HG03097 (cell line): ENCODE data around the gene TMEM219.

ENCODE experiments used
- ATAC-seq: cut with Tn5 transposase; IDR thresholded peaks from one replicate; pipeline ENCODE4 v1.9.1; 2021; ENCODE audit not compliant: unreplicated experiment, low FRiP score

TMEM219 gene

DNA sequence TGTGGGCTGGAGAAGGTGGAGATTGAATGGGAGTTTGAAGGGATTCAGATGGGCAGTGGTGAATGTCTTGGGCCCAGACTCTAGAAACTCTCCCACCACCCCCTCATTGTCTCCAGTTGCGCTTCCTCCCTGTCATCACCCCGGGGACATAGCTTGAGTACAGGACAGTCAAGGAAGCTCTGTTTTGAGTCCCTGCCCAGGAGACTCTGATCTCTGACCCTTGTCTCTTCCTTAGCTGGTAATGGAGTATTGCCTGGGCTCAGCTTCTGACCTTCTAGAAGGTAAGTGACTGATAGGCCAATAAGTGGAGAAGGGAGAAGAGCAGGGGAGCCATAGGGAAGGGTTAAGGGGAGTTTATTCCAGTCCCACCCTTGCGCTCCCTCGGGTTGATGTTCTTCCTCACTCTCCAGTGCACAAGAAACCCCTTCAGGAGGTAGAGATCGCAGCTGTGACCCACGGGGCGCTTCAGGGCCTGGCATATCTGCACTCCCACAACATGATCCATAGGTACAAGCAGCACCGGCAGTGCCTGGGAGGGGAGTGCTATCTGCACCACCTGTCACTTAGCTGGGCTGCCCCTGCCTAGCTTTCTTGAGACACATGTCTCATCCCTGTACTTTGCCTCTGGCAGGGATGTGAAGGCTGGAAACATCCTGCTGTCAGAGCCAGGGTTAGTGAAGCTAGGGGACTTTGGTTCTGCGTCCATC lies 16.8 kb downstream of the TMEM219 start:
- no peak for ATAC-seq

DNA sequence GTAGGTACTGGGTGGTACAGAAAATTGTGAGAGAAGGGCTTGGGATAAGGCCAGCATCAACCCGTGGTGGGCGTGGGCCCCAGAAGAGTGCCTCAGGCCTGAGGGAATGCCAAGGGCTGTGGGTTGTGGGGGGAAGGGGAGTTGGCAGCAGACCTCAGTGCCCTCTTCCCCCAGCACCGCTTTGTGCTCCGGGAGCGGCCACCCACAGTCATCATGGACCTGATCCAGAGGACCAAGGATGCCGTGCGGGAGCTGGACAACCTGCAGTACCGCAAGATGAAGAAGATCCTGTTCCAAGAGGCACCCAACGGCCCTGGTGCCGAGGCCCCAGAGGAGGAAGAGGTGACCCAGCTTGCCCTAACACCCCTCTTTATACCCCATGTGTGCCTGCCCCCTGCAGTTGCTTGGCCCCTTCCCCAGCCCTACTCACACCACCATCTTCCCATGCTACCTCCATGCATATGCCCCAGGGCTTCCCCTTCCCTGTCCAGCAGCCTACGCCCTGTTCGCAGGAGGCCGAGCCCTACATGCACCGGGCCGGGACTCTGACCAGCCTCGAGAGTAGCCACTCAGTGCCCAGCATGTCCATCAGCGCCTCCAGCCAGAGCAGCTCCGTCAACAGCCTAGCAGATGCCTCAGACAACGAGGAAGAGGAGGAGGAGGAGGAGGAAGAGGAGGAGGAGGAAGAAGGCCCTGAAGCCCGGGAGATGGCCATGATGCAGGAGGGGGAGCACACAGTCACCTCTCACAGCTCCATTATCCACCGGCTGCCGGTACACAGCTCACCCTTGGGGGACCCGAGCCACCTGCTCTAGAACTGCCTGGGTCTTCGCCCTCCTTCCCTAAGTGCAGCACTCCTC lies 20.9 kb downstream of the TMEM219 start:
- no peak for ATAC-seq

DNA sequence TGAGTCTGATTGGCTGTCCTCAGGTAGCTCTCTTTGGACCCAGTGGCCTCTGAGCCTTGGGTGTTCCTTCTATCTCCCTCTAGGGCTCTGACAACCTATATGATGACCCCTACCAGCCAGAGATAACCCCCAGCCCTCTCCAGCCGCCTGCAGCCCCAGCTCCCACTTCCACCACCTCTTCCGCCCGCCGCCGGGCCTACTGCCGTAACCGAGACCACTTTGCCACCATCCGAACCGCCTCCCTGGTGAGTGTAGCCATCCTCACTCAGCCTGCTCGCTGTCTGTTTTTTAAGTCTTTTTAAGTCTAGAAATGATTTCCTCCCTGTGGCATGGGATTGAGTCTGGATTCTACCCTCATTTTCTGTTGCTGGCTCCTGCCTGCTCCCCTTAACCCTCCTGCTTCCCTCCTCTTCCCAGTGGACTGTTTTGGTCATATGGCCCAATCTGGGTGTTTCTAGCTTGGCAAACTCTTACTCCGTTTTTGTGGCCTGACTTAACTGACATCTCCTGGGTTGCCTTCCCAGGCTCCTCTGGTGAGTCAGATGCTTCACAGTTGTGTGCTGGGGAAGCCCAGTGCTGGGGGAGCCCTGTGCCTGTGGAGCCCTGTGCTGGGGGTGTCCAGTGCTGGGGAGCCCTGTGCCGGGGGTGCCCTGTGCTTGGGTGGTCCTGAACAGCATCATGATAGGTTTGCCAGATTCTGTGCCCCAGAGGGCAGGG lies 21.7 kb downstream of the TMEM219 start:
- no peak for ATAC-seq

DNA sequence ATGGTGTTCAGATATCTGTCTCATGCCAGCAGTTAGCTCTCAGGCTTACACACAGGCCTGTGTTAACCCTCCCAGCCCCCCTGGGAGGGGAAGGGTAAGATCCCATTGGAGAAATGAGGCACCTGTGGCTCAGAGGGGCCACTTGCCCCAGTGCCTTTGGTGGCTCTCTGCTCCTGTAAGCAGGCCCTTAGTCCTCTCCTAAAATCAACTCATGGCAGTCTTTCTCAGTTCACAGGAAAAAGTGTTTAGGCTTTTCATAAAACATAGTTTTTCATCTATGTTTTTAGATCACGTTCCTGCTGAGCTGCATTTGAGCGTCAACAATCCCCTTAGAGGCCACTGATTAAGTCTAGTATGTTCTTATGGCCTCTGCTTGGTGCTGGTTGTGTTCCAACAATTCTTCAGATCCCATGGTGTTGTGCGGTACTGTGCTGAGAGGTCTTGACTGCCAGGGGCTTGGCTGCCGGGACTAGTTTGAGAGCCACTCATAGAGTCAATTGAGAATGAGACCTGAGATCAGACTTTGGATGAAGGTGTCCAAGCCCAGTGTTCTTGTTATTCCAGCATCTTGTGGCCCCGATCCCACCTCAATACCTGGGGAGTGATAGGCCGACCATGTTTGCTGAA lies 22.4 kb downstream of the TMEM219 start:
- ATAC-seq = no peak

DNA sequence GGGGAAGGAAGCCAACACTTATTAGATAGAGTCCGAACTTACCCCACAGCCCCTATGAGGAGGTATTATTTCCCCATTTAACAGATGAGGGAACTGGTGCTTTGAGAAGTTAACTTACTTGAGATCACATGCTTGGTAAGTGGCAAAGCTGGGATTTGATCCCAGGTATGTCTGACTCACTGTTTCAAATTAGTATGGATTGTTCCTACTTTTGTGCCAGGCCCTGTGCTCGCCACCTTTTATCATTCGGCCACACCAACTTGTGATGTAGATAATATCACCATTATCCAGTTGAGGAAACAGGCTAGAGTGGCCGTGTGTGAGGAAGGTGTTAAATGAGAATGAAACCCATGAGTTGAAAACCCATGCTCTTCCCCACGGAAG lies 22.9 kb downstream of the TMEM219 start:
- ATAC-seq = no peak

DNA sequence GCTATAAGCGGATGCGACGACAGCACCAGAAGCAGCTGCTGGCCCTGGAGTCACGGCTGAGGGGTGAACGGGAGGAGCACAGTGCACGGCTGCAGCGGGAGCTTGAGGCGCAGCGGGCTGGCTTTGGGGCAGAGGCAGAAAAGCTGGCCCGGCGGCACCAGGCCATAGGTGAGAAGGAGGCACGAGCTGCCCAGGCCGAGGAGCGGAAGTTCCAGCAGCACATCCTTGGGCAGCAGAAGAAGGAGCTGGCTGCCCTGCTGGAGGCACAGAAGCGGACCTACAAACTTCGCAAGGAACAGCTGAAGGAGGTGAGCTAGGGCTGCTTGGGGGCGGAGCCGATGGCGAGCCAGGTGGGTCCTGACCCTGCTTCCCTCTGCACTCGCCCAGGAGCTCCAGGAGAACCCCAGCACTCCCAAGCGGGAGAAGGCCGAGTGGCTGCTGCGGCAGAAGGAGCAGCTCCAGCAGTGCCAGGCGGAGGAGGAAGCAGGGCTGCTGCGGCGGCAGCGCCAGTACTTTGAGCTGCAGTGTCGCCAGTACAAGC lies 23.5 kb downstream of the TMEM219 start:
- no peak for ATAC-seq

DNA sequence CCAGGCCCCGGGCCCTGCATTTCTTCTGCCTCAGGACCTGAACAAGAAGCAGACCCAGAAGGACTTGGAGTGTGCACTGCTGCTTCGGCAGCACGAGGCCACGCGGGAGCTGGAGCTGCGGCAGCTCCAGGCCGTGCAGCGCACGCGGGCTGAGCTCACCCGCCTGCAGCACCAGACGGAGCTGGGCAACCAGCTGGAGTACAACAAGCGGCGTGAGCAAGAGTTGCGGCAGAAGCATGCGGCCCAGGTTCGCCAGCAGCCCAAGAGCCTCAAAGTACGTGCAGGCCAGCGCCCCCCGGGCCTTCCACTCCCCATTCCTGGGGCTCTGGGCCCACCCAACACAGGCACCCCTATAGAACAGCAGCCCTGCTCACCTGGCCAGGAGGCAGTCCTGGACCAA lies 24.4 kb downstream of the TMEM219 start:
- no peak for ATAC-seq

DNA sequence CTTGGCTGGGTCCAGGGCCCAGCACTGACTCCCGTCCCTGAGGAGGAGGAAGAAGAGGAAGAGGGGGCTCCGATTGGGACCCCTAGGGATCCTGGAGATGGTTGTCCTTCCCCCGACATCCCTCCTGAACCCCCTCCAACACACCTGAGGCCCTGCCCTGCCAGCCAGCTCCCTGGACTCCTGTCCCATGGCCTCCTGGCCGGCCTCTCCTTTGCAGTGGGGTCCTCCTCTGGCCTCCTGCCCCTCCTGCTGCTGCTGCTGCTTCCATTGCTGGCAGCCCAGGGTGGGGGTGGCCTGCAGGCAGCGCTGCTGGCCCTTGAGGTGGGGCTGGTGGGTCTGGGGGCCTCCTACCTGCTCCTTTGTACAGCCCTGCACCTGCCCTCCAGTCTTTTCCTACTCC lies 25.1 kb downstream of the TMEM219 start:
- ATAC-seq = no peak

DNA sequence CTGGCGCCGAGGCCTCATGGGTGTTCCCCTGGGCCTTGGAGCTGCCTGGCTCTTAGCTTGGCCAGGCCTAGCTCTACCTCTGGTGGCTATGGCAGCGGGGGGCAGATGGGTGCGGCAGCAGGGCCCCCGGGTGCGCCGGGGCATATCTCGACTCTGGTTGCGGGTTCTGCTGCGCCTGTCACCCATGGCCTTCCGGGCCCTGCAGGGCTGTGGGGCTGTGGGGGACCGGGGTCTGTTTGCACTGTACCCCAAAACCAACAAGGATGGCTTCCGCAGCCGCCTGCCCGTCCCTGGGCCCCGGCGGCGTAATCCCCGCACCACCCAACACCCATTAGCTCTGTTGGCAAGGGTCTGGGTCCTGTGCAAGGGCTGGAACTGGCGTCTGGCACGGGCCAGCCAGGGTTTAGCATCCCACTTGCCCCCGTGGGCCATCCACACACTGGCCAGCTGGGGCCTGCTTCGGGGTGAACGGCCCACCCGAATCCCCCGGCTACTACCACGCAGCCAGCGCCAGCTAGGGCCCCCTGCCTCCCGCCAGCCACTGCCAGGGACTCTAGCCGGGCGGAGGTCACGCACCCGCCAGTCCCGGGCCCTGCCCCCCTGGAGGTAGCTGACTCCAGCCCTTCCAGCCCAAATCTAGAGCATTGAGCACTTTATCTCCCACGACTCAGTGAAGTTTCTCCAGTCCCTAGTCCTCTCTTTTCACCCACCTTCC lies 25.6 kb downstream of the TMEM219 start:
- no peak for ATAC-seq

DNA sequence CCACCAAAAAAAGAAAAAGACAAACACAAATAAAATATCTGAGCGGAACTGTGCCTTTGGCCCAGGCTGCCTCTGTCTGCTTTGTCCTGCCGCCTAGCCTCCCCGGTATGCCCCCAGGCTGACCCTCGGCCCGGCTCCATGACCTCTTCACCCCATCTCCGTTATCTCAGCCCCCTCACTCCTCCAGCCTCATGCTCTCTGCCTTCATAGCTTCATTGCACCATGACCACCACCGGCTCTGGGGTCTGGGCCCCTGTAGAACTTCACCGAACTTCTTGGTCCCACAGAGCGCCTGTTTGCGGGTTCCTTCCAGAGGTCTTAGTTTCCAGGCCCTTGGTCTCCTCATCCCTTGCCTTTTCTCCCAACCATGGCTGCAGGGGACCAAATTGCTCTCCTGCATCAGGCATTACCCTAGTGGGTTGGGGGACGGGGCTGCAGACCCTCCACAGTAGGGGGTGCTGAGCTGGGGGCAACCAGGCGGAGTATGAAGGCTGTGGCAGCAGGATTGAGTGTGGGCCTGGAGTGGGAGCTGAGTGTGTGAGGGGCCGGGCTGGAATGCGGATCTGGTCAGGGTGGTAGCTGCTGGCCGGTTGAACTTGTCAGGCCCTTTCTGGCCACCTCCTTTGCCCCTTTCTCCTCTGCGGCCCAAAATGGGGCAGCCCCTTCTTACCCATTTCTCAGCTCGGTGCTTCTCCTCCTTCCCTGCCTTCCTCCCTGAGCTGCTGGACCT lies 26.6 kb downstream of the TMEM219 start:
- ATAC-seq = no peak

DNA sequence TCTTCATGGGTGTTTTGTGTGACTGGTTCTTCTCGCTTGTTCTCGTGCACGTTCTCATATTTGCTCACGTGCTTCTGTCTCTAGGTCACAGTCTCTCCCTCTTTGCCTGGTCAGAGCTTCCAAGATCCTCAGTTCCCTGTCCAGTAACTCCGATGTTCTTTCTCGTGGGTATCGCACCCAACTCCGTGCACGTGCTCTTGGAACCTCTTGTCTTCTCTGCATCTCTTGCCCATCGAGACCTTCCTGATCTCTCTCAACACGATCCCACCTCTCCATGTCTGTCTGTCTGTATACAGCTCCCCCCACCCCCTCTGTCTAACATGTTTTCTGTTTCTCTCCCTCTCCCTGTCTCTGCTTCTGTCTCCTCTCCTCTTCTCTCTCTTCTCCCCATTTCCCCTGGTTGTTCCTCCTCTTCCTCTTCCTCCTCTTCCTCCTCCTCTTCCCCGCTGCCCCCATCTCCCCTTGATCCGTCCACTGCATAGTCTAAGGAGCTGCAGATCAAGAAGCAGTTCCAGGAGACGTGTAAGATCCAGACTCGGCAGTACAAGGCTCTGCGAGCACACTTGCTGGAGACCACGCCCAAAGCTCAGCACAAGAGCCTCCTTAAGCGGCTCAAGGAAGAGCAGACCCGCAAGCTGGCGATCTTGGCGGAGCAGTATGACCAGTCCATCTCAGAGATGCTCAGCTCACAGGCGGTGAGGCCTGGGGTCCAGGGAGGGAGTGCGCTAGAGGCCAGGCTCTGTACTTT lies 27.4 kb downstream of the TMEM219 start:
- ATAC-seq = no peak

DNA sequence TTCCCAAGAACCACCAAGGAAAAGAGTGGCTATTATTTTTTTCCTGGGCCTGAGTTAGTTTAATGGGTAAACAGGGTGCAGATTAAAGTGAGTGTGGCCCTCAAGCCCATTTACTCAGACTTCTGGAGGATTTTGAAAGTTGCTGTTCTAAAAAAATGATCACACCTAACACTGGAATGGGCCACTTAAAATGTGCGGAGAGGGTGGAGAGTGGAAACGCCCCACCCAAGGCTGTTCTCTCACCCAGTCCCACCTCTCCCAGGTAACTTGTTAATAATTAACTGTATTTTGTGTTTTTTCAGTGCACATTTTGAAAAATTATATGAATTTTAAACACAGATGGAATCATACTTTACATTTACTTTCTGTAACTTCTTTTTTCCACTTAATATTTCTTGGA lies 28.2 kb downstream of the TMEM219 start:
- ATAC-seq = no peak

DNA sequence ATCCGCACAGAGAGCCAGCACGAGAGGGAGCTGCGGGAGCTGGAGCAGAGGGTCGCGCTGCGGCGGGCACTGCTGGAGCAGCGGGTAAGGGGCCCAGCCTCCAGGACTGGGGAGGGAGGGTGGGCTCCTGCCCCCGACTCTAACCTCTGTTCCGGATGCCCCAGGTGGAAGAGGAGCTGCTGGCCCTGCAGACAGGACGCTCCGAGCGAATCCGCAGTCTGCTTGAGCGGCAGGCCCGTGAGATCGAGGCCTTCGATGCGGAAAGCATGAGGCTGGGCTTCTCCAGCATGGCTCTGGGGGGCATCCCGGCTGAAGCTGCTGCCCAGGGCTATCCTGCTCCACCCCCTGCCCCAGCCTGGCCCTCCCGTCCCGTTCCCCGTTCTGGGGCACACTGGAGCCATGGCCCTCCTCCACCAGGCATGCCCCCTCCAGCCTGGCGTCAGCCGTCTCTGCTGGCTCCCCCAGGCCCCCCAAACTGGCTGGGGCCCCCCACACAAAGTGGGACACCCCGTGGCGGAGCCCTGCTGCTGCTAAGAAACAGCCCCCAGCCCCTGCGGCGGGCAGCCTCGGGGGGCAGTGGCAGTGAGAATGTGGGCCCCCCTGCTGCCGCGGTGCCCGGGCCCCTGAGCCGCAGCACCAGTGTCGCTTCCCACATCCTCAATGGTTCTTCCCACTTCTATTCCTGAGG lies 29.1 kb downstream of the TMEM219 start:
- no peak for ATAC-seq

DNA sequence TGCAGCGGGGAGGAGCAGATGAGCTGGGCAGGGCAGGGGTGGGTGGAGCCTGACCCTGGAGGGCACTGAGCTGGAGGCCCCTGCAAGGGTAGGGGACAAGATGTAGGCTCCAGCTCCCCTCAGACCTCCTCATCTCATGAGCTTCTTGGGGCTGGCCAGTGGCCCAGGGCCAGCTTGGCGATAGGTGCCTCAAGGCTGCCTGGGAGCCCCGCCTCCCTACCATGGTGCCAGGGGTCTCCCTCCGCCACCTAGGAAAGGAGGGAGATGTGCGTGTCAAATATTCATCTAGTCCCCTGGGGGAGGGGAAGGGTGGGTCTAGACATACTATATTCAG lies 29.7 kb downstream of the TMEM219 start:
- ATAC-seq = no peak

DNA sequence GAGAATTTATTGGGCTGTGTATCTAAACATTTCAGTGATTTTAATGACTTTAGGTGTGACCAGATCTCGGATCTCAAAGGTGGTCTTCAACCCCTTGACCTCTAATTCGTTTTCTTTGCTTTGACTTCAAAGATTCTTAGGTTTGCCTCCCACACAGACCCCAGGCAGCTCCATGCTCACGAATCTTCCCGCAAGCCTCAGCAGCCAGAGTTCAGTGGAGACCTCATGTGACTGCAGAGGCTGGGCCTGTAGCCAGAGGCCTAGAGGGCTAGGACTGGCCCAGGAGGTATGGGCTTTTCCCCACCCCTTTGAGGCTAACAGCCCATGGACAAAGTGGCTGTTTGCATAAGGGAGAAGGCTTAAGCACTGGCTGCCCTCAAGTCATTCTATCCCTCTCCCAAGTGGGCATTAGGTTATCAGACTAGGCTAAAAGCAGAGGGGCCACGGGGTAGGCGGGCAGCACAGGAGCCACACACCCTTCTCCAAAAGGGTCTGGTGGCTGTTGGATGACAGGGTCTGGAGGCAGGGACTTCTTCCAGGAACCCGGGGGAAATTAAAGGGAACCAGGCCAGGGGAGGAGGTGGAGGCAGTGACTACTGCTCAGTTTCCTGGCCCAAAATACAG lies 30.6 kb downstream of the TMEM219 start:
- ATAC-seq = no peak

DNA sequence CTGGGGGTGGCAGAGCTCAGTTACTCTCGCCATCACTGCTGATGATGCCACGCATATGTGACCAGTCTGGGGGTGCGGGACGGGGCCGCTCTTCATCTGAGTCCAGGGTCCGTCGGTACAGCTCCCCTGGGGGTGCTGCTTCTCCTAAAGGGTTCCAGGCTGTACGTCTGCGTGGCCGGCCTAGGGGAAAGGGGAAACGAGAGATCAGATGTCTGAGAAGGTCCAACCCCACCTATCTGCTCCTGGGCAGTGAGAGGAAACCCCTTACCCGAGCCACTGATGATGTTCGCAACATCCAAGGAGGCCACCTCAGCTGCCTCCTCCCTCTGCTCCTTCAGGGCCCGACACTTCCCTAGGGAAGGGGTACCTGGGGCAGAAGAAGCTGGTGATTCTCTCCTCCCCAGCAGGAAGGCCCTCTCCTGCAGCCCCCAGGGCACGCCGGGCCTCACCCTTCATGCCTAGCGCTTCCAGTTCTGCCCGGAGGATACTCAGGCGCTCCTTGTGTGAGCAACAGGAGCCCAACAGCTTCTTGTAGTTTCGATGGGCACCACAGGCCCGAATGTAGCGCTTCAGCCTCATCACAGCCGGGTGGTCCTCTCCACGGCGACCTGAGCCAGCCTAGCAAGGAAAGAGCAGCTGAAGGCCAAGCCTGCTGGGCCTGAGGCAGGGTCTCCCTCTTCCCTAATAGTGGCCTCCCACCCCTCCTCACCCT lies 31.5 kb downstream of the TMEM219 start:
- ATAC-seq = no peak

DNA sequence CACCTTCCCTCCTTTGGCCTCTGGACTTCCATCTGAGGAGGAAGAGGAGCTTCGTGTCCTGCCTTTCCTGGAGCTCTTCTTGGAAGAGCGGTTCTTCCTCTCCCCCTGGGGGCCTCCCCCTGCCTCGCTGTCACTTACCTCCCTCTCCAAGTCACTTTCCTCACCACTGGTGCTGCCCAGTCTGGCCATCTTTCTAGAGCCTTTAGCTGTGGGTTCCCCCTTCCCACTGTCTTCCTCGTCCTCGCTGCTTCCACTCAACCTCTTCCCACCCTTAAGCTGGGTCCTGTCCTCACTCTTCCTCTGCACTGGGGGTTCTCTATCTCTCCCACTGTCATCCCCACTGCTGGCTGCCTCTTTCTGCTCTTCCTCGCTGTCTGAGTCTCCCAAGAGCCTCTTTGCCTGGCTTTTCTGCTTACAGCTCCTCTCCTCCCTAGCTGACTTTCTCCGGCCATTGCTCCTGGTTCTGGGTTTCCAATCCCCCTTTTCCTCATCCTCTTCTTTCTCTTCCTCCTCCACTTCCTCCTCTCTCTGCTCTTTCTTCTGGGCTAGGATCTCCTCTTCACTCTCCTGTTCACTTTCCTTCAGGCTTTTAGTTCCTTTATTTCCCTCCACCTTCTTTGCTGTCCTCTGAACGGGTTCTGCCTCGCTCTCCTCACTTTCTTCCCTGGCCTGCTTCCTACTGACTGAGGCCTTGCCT lies 32.2 kb downstream of the TMEM219 start:
- ATAC-seq = no peak
